Duodenal mucosa (tissue), 2 donors: ENCODE measurements around the gene CC2D2A.

ENCODE experiments used
- H3K27ac ChIP-seq: one replicate; pipeline ENCODE4 v1.7.0; 2013; ENCODE audit warnings: low read depth, low read length
- H3K27me3 ChIP-seq, 2 donors: one replicate each; pipeline ENCODE4 v1.7.0; 2013; ENCODE audit warnings: low read length in 2 of 2, control low read depth in 1 of 2; ENCODE audit not compliant: insufficient read depth in 2 of 2, control insufficient read depth in 1 of 2
- H3K36me3 ChIP-seq, 2 donors: one replicate each; pipeline ENCODE4 v1.7.0; 2013; ENCODE audit warnings: low read length in 2 of 2, control low read depth in 1 of 2; ENCODE audit not compliant: insufficient read depth in 2 of 2, control insufficient read depth in 1 of 2
- H3K4me1 ChIP-seq, 2 donors: one replicate each; pipeline ENCODE4 v1.7.0; 2013; ENCODE audit warnings: low read length in 2 of 2, control low read depth in 1 of 2; ENCODE audit not compliant: insufficient read depth in 2 of 2, control insufficient read depth in 1 of 2
- H3K4me3 ChIP-seq, 2 donors: one replicate each; pipeline ENCODE4 v1.7.0; 2013; ENCODE audit warnings: low read length in 2 of 2, low read depth in 1 of 2
- H3K9ac ChIP-seq, 2 donors: one replicate each; pipeline ENCODE4 v1.7.0; 2013; ENCODE audit warnings: low read length in 2 of 2, low read depth in 1 of 2
- H3K9me3 ChIP-seq, 2 donors: one replicate each; pipeline ENCODE4 v1.7.0; 2013; ENCODE audit warnings: low read length in 2 of 2, control low read depth in 1 of 2; ENCODE audit not compliant: control insufficient read depth in 1 of 2

The CC2D2A gene

GRCh38 chr4:15551740-15552446, 82.2 kb downstream of the CC2D2A start:
- no peak overlapping the region for H3K9ac ChIP-seq

GRCh38 chr4:15552557-15553362, 83.1 kb downstream of the CC2D2A start:
- H3K27me3 ChIP-seq = no peaks in the 10 kb centered on the region
- no peaks in the 10 kb centered on the region for H3K9me3 ChIP-seq
- no peak overlapping the region for H3K9ac ChIP-seq
- H3K36me3 ChIP-seq = peaks cover 0 to 2% of the 10 kb centered on the region in 2 donors
- no peak overlapping the region for H3K27ac ChIP-seq
- peaks cover 20% of the 10 kb centered on the region in 2 donors for H3K4me1 ChIP-seq
- no peak overlapping the region for H3K4me3 ChIP-seq

More at GRCh38 chr4:15551740-15552446, 82.2 kb downstream of the CC2D2A start:
- no peak overlapping the region for H3K27ac ChIP-seq
- H3K4me1 ChIP-seq = peaks cover 15 to 16% of the 10 kb centered on the region in 2 donors
- no peaks in the 10 kb centered on the region for H3K9me3 ChIP-seq
- peaks cover 0 to 2% of the 10 kb centered on the region in 2 donors for H3K36me3 ChIP-seq
- no peaks in the 10 kb centered on the region for H3K27me3 ChIP-seq
- H3K4me3 ChIP-seq = no peak overlapping the region

DNA sequence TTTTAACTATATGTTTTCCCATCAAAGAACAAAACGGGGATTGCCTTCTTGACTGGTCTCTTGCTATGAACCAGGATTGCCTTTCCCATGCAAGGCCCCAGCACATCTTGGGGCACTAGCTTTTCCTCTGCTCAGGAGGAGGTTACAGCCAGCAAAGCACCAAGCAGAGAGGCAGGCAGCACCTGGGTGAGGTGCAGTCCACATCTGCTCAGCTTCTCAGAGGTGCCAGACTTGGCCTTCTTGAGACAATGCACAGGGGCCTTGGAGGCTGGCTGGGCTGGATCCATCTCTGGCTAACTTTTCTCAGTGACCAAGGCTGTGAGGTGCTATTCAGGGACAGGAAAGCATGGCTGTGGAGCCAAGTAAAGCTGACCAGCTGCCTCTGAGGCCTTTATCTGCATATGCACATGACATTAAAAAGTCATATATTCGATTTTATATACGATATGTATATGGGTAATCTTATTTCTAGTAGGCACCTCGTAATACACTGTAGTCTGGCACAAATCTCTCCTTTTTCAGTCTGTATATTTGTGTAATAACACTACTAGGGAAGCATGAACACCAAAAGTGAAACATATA, 86.9 kb downstream of the CC2D2A start:
- Histone ChIP-seq H3K27ac (no peak overlapping the region), H3K4me1 (peaks cover 27 to 28% of the 10 kb centered on the region in 2 donors)

DNA sequence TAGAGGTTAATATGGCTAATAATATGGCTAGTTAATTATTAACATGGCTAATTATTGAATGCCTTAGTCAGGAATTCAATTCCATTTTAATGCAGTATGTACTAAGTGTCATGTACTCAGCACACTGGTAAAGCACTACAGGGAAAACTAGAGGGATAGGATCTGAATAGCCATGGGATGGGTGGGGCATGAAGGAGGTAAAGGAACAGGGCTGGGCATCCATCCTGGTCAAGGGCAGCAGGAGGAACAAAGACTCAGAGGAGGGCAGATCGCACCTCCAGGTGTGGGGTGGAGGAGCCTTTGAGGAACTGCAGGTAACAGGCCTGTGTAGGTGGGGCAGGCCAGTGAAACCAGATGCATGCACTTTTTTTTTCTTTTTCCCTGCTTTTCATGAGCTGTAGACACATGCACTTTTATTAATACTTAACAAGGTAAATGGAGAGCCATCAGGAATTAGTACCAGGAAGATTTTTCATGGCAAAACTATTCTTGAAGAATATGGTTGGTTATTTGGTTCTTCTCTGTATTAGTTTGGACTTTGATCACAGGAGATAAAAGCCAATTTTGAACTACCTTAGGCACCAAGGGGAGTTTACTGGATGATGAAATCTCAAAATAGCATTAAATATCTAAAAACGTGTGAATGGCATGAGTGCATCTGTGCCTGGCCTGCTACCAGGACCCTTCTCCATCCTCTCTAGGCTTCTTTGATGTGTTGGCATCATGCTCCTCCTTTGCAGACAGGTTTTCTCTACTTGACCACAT, 88.3 kb downstream of the CC2D2A start:
- Histone ChIP-seq H3K27ac (no peak overlapping the region), H3K9me3 (no peaks in the 10 kb centered on the region), H3K27me3 (no peaks in the 10 kb centered on the region), H3K4me3 (no peak overlapping the region), H3K36me3 (peaks cover 0 to 2% of the 10 kb centered on the region in 2 donors), H3K4me1 (peaks cover 17 to 29% of the 10 kb centered on the region in 2 donors), H3K9ac (no peak overlapping the region)

More for the DNA sequence above, 86.9 kb downstream of the CC2D2A start:
- no peak overlapping the region for H3K4me3 ChIP-seq
- no peaks in the 10 kb centered on the region for H3K9me3 ChIP-seq
- H3K36me3 ChIP-seq = peaks cover 0 to 2% of the 10 kb centered on the region in 2 donors
- H3K9ac ChIP-seq = peak overlapping the region in 1 of 2 donors; percentile 19
- no peaks in the 10 kb centered on the region for H3K27me3 ChIP-seq

GRCh38 chr4:15558561-15558960, 88.9 kb downstream of the CC2D2A start:
- Histone ChIP-seq H3K4me3 (no peak overlapping the region), H3K4me1 (peaks cover 17 to 29% of the 10 kb centered on the region in 2 donors), H3K27ac (no peak overlapping the region), H3K9ac (no peak overlapping the region), H3K9me3 (no peaks in the 10 kb centered on the region), H3K36me3 (peaks cover 0 to 6% of the 10 kb centered on the region in 2 donors), H3K27me3 (no peaks in the 10 kb centered on the region)

DNA sequence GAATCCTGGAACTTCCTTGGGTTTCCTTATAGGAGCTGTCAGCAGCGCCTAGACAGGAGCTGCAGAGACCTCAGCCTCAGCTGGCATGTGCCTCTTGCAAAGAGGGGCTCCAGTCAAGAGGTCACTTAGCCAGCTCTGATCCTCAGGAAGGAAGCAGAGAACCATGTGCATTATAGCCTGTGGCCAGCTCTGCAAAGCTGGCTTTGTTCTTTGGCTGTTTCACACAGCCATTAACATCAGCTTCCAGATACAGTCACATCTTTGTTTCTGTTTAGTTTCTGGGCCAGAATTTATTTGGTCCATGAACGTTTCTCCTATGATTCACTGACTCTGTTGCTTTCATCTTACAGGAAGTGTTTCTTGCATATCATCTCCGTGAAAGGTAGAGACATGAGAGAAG, 92.4 kb downstream of the CC2D2A start:
- Histone ChIP-seq H3K27ac (no peak overlapping the region), H3K4me3 (no peak overlapping the region), H3K9me3 (no peaks in the 10 kb centered on the region), H3K4me1 (peaks cover 10 to 23% of the 10 kb centered on the region in 2 donors), H3K36me3 (peaks cover 0 to 13% of the 10 kb centered on the region in 2 donors), H3K9ac (no peak overlapping the region), H3K27me3 (no peaks in the 10 kb centered on the region)

GRCh38 chr4:15562623-15563022, 92.9 kb downstream of the CC2D2A start:
- Histone ChIP-seq H3K27ac (no peak overlapping the region), H3K4me3 (no peak overlapping the region), H3K27me3 (no peaks in the 10 kb centered on the region), H3K4me1 (peaks cover 7 to 20% of the 10 kb centered on the region in 2 donors), H3K36me3 (peaks cover 0 to 16% of the 10 kb centered on the region in 2 donors), H3K9me3 (no peaks in the 10 kb centered on the region), H3K9ac (no peak overlapping the region)

DNA sequence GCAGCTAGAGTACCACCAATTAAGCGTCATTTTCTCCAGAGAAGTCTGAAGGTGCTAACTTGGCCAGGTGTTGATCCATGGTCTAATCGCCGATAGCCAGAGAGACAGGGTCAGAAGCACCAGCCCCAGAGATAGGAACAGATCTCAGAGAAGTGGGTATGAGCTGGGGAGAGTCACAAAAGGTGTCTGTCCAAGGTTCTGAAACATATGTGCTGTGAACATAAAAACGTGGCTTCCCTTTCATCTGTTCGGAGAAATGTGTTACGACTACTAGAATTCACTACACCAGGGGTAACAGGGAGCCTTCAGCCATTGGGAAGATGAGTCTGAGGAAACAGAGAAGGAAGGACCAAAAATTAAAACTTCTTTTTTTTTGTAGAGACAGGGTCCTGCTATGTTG, 94.2 kb downstream of the CC2D2A start:
- Histone ChIP-seq H3K4me1 (peaks cover 0 to 11% of the 10 kb centered on the region in 2 donors), H3K27ac (no peak overlapping the region), H3K9me3 (no peaks in the 10 kb centered on the region)

GRCh38 chr4:15568821-15569220, 99.1 kb downstream of the CC2D2A start:
- Histone ChIP-seq H3K4me3 (no peak overlapping the region), H3K9ac (no peak overlapping the region), H3K36me3 (peaks cover 3 to 22% of the 10 kb centered on the region in 2 donors), H3K27ac (no peak overlapping the region), H3K9me3 (no peaks in the 10 kb centered on the region), H3K4me1 (no peaks in the 10 kb centered on the region), H3K27me3 (no peaks in the 10 kb centered on the region)

More for the DNA sequence above, 94.2 kb downstream of the CC2D2A start:
- H3K27me3 ChIP-seq = no peaks in the 10 kb centered on the region
- H3K9ac ChIP-seq = no peak overlapping the region
- H3K4me3 ChIP-seq = no peak overlapping the region
- H3K36me3 ChIP-seq = peaks cover 0 to 19% of the 10 kb centered on the region in 2 donors
